Smooth muscle cell (in vitro differentiated cells): ENCODE data around the gene PSMD9. TPM values are rescaled to one million over a fixed set of nuclear protein-coding genes. Genes with fewer than 3 reads are reported as not detected.
"Not testable (repeated sequence)": the region's sequence is repeated elsewhere in the genome, so short reads cannot be mapped to it uniquely, and the experiment has no call there.

Source experiments
- DNase-seq: peaks from one replicate; lab custom pipeline; 2025; ENCODE audit not compliant: unreplicated experiment; lab: John Stamatoyannopoulos, UW
- H2AFZ ChIP-seq: fragments of 200-600 bp; sonication (generic); 2 replicates; pipeline ENCODE4 v1.6.0; 2016; ENCODE audit warnings: antibody characterized with exemption, low read depth, mild to moderate bottlenecking
- H3F3A ChIP-seq: fragments of 200-600 bp; sonication (generic); 2 replicates; pipeline ENCODE4 v1.6.0; 2017; ENCODE audit warnings: antibody characterized with exemption, low read depth
- H3K27ac ChIP-seq: fragments of 200-600 bp; sonication (generic); 2 replicates; pipeline ENCODE4 v1.5.1; 2016; ENCODE audit warnings: low read depth, mild to moderate bottlenecking
- H3K27me3 ChIP-seq: fragments of 200-600 bp; sonication (generic); 2 replicates; pipeline ENCODE4 v1.6.1; 2016; ENCODE audit warnings: low read depth, mild to moderate bottlenecking
- H3K36me3 ChIP-seq: fragments of 200-600 bp; sonication (generic); 2 replicates; pipeline ENCODE4 v1.5.1; 2016; ENCODE audit warnings: low read depth
- H3K4me1 ChIP-seq: fragments of 200-600 bp; sonication (generic); 2 replicates; pipeline ENCODE4 v1.5.1; 2016; ENCODE audit warnings: low read depth
- H3K4me2 ChIP-seq: fragments of 200-600 bp; sonication (generic); 2 replicates; pipeline ENCODE4 v1.6.0; 2016; ENCODE audit warnings: mild to moderate bottlenecking
- H3K4me3 ChIP-seq: fragments of 200-600 bp; sonication (generic); 2 replicates; pipeline ENCODE4 v1.5.1; 2016; ENCODE audit warnings: mild to moderate bottlenecking
- H3K79me2 ChIP-seq: fragments of 200-600 bp; sonication (generic); 2 replicates; pipeline ENCODE4 v1.6.0; 2016; ENCODE audit warnings: low read depth, mild to moderate bottlenecking
- H3K9ac ChIP-seq: fragments of 200-600 bp; sonication (generic); 2 replicates; pipeline ENCODE4 v1.6.0; 2016; ENCODE audit warnings: low read depth
- H3K9me3 ChIP-seq: fragments of 200-600 bp; sonication (generic); replicated peaks from 2 replicates; pipeline ENCODE4 v1.5.1; 2016; ENCODE audit warnings: low read depth
- H4K20me1 ChIP-seq: fragments of 200-600 bp; sonication (generic); 2 replicates; pipeline ENCODE4 v1.6.0; 2016; ENCODE audit warnings: low read depth
- CTCF ChIP-seq: fragments of 200-600 bp; sonication (generic); IDR thresholded peaks from 2 replicates; pipeline ENCODE4 v1.5.1; 2017; ENCODE audit warnings: borderline replicate concordance, mild to moderate bottlenecking, antibody characterized with exemption; ENCODE audit not compliant: insufficient read depth, poor library complexity, severe bottlenecking
- WGBS: methylation state at CpG from one replicate; pipeline ENCODE4 v1.1.7; 2016; ENCODE audit warnings: low lambda C conversion rate; 5-methylcytosine and 5-hydroxymethylcytosine counted together
- polyA plus RNA-seq: library from polyadenylated mRNA; unstranded; fragments of >200 nt; fragmentation: Nextera tagmentation; extraction: Ambion mirVana; gene quantifications from 2 replicates; pipeline ENCODE4 v1.2.1, GENCODE V29; 2016
- total RNA-seq: library from RNA; depleted of rRNA; stranded (reverse); fragments of >200 nt; gene quantifications from 2 replicates; pipeline ENCODE4 v1.2.3, GENCODE V29; 2014

Gene PSMD9
- total and polyA plus RNA-seq, 2 experiments from 2014 or later, result 33.9 to 87.7 TPM

DNA sequence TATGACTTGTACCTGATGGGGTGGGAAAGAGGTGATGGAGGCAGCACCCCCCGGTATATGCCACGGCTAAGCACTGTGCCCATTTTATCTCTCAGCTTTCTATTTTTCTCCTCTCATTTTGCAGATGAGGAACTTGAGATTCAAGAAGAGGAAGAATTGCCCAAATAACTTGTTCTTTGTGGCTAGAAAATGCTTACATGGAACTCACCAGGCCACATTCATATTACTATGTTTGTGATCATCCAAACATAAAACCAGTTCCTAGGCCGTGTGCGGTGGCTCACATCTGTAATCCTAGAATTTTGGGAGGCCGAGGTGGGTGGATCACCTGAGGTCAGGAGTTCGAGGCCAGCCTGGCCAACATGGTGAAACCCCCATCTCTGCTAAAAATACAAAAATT lies 14.5 kb upstream of the PSMD9 start:
- no peak for DNase-seq
- WGBS, result 95% methylated on average over 6 of the region's 6 CpGs
- H3K36me3 ChIP-seq, result no peaks in the 10 kb centered on the region

GRCh38 chr12:121875582-121875981 lies 13.0 kb upstream of the PSMD9 start:
- Histone ChIP-seq H3F3A (peaks cover 13% of the 10 kb centered on the region), H3K4me3 (no peak overlapping the region), H3K4me1 (no peaks in the 10 kb centered on the region), H3K36me3 (no peaks in the 10 kb centered on the region), H2AFZ (no peak overlapping the region), H3K79me2 (no peaks in the 10 kb centered on the region), H4K20me1 (no peaks in the 10 kb centered on the region), H3K4me2 (no peak overlapping the region), H3K27me3 (no peaks in the 10 kb centered on the region), H3K9ac (no peak overlapping the region), H3K9me3 (no peaks in the 10 kb centered on the region), H3K27ac (no peak overlapping the region)
- DNase-seq, result no peak
- TF ChIP-seq CTCF, result no peak
- WGBS, result 94% methylated on average over 6 of the region's 6 CpGs

More for the DNA sequence above, 14.5 kb upstream of the PSMD9 start:
- H3K79me2 ChIP-seq, result no peaks in the 10 kb centered on the region
- no peaks in the 10 kb centered on the region for H4K20me1 ChIP-seq
- TF ChIP-seq CTCF, result no peak
- H3K9ac ChIP-seq, result no peak overlapping the region
- no peaks in the 10 kb centered on the region for H3K9me3 ChIP-seq
- no peak overlapping the region for H2AFZ ChIP-seq
- H3F3A ChIP-seq, result peaks cover 13% of the 10 kb centered on the region
- H3K4me1 ChIP-seq, result no peaks in the 10 kb centered on the region
- H3K27ac ChIP-seq, result peak overlapping the region; percentile 87
- no peak overlapping the region for H3K4me2 ChIP-seq
- H3K4me3 ChIP-seq, result no peak overlapping the region
- no peaks in the 10 kb centered on the region for H3K27me3 ChIP-seq

DNA sequence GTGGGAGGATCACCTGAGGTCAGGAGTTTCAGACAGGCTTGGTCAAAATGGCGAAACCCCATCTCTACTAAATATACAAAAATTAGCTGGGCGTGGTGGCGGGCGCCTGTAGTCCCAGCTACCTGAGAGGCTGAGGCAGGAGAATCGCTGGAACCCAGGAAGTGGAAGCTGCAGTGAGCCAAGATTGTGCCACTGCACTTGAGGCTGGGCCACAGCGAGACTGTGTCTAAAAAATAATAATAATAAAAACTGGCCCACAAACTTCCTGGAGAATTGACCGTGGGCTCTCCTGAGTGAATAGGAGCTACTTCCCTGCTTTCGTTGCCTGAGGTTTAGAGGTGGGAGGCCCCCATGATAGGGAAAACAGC lies 12.5 kb upstream of the PSMD9 start:
- not testable (repeated sequence) for H3K9ac ChIP-seq, DNase-seq, H3K79me2 ChIP-seq, H3K27me3 ChIP-seq, H3K9me3 ChIP-seq, H2AFZ ChIP-seq, H4K20me1 ChIP-seq, H3K36me3 ChIP-seq, H3K4me1 ChIP-seq, H3K27ac ChIP-seq, H3K4me3 ChIP-seq, H3K4me2 ChIP-seq
- peaks cover 13% of the 10 kb centered on the region for H3F3A ChIP-seq
- 95% methylated on average over 8 of the region's 8 CpGs for WGBS

- Histone ChIP-seq H2AFZ (no peak overlapping the region), H3K4me1 (no peaks in the 10 kb centered on the region), H3K36me3 (no peaks in the 10 kb centered on the region), H3K79me2 (no peaks in the 10 kb centered on the region), H3K9ac (no peak overlapping the region), H3K9me3 (no peaks in the 10 kb centered on the region), H3F3A (peaks cover 4% of the 10 kb centered on the region), H3K4me3 (no peak overlapping the region), H4K20me1 (no peaks in the 10 kb centered on the region), H3K27ac (no peak overlapping the region), H3K4me2 (no peak overlapping the region), H3K27me3 (no peaks in the 10 kb centered on the region)
- 90% methylated on average over 4 of the region's 4 CpGs for WGBS
- DNase-seq, result no peak
- TF ChIP-seq CTCF, result no peak
These were observed 5.3 kb upstream of the PSMD9 start for GRCh38 chr12:121883315-121883660.

GRCh38 chr12:121885129-121885528 lies 3.5 kb upstream of the PSMD9 start:
- H3K79me2 ChIP-seq, result peaks cover 12% of the 10 kb centered on the region
- H3K9ac ChIP-seq, DNase-seq, H3K9me3 ChIP-seq, H3K27me3 ChIP-seq, H3K36me3 ChIP-seq, H3K27ac ChIP-seq, H3F3A ChIP-seq, H3K4me3 ChIP-seq, H2AFZ ChIP-seq, H3K4me2 ChIP-seq, H3K4me1 ChIP-seq: not testable (repeated sequence)
- 81% methylated on average over 11 of the region's 11 CpGs for WGBS
- peaks cover 11% of the 10 kb centered on the region for H4K20me1 ChIP-seq
